ENCODE results near the gene URB2.

DNA sequence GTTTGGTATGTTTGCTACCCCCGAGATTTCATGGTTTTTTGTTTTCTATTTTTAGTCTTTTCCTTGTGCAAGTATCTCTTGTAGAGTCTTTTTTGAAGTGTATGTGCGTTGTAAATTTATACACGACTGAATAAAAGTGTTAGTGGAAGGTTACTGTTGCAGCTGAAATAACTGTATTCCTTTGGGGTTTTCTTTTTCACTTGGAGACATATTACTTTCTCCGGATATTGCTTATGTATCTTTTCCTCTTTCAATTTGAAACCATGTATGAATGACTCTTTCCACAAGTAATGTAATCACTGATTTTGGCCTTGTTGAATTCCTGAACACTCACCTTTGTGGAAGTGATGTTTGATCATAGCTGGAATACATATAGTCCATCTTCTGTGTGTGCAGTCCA lies 956 bp downstream of the URB2 start:
- no peak for TF ChIP-seq SP1 (IDR thresholded peaks at IDR 0.05)
- TF ChIP-seq, protein P1, sequence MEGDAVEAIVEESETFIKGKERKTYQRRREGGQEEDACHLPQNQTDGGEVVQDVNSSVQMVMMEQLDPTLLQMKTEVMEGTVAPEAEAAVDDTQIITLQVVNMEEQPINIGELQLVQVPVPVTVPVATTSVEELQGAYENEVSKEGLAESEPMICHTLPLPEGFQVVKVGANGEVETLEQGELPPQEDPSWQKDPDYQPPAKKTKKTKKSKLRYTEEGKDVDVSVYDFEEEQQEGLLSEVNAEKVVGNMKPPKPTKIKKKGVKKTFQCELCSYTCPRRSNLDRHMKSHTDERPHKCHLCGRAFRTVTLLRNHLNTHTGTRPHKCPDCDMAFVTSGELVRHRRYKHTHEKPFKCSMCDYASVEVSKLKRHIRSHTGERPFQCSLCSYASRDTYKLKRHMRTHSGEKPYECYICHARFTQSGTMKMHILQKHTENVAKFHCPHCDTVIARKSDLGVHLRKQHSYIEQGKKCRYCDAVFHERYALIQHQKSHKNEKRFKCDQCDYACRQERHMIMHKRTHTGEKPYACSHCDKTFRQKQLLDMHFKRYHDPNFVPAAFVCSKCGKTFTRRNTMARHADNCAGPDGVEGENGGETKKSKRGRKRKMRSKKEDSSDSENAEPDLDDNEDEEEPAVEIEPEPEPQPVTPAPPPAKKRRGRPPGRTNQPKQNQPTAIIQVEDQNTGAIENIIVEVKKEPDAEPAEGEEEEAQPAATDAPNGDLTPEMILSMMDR (IDR thresholded peaks at IDR 0.05; ENCODE audit: low read depth, low read length, missing input control): no peak
- TF ChIP-seq, protein P2, sequence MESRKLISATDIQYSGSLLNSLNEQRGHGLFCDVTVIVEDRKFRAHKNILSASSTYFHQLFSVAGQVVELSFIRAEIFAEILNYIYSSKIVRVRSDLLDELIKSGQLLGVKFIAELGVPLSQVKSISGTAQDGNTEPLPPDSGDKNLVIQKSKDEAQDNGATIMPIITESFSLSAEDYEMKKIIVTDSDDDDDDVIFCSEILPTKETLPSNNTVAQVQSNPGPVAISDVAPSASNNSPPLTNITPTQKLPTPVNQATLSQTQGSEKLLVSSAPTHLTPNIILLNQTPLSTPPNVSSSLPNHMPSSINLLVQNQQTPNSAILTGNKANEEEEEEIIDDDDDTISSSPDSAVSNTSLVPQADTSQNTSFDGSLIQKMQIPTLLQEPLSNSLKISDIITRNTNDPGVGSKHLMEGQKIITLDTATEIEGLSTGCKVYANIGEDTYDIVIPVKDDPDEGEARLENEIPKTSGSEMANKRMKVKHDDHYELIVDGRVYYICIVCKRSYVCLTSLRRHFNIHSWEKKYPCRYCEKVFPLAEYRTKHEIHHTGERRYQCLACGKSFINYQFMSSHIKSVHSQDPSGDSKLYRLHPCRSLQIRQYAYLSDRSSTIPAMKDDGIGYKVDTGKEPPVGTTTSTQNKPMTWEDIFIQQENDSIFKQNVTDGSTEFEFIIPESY (IDR thresholded peaks at IDR 0.05): no peak
- no peak for TF ChIP-seq NR2F2 (IDR thresholded peaks at IDR 0.05)
- TF ChIP-seq, protein P3, sequence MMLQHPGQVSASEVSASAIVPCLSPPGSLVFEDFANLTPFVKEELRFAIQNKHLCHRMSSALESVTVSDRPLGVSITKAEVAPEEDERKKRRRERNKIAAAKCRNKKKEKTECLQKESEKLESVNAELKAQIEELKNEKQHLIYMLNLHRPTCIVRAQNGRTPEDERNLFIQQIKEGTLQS (IDR thresholded peaks at IDR 0.05): no peak
- TF ChIP-seq RAD21 (IDR thresholded peaks at IDR 0.05): no peak

All from liver (tissue), 3 donors.